ENCODE data around the gene PCDH9. TPM values are rescaled to one million over a fixed set of nuclear protein-coding genes. Genes with fewer than 3 reads are reported as not detected.

The PCDH9 gene
- total RNA-seq, 1 donor from 2014 or later: 52.7 TPM

DNA sequence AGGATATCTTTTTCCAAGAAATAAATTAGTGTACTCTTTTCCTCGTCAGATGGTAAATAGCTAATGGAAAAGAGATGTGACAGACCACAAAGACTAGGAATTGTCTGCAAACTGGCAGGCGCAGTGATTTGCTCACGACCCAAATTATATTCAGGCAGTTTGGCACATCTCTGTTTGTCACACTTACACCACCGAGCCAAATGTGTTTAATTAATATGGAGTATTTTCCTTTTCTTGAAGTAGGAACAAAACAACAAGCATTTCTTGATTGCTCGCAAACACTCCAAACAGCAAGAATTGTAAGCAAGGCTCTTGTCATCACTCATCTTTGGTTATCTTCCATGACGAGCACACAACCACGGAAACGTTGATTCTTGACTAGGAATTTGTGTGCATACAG is 884.2 kb downstream of the PCDH9 start:
- DNase-seq (ENCODE audit: low spot score): no peak

- DNase-seq (ENCODE audit: low spot score): no peak
Observed at GRCh38 chr13:66345518-66345810, 884.7 kb downstream of the PCDH9 start.

GRCh38 chr13:66344805-66345517 is 885.2 kb downstream of the PCDH9 start:
- peak; percentile 96 for DNase-seq (ENCODE audit: low spot score)

GRCh38 chr13:66343224-66343828 is 886.8 kb downstream of the PCDH9 start:
- no peak for DNase-seq (ENCODE audit: low spot score)

DNA sequence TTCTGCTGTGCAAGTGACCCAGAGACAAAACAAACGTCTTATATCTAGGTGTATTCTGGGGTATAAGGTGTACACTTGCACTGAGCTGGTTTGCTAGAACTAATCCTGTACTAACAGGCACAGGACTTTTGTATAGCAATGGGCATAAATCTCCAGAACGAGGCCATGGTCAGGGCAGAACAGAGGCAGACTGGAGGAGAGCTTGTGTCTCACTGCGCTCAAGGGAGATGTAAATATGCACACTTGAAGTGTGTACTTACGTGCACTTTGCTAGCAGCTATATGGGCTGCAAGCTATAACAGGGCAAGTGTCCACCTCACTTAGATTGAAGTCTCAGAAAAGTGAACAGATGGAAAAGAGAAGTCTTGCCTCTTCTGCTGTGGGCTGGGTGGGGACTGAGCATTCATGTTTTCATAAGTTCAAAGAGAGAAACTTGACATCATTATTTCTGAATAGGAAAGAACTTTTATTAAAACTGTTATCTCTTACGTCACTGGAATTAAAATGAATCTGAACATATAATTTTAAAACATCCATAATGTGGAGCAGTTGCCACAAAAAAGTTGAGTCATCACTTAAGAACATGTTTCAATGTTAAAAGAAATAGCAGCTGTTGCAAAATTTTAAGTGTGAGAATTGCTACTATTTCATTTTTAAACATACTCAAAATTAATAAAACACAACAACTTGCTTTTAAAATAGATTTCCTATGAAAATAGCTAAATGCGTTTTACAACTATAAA is 888.3 kb downstream of the PCDH9 start:
- no peak for DNase-seq (ENCODE audit: low spot score)

DNA sequence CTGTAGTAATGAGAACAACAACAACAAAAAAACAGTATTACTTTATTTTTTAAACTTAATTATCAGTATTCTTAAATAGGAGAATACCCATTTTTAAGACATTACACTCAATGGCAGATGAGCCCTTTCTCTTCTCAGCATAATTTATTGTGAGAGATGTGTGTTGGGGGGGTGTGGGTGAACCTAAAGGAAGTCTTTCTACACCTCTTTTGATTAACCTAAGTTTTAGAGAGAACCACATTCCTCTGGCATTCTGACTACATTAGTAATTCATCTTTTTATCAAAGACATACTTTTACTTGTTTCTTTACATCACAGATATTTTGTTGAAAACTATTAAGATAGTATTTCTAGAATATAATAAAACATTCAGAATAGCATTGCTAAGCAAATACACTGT is 890.9 kb downstream of the PCDH9 start:
- no peak for DNase-seq (ENCODE audit: low spot score)

- DNase-seq (ENCODE audit: low spot score): no peak
Observed at GRCh38 chr13:66338542-66338941, 891.6 kb downstream of the PCDH9 start.

- no peak for DNase-seq (ENCODE audit: low spot score)
Observed at GRCh38 chr13:66335626-66336025, 894.5 kb downstream of the PCDH9 start.

GRCh38 chr13:66329988-66330451 is 900.1 kb downstream of the PCDH9 start:
- DNase-seq (ENCODE audit: low spot score): no peak

DNA sequence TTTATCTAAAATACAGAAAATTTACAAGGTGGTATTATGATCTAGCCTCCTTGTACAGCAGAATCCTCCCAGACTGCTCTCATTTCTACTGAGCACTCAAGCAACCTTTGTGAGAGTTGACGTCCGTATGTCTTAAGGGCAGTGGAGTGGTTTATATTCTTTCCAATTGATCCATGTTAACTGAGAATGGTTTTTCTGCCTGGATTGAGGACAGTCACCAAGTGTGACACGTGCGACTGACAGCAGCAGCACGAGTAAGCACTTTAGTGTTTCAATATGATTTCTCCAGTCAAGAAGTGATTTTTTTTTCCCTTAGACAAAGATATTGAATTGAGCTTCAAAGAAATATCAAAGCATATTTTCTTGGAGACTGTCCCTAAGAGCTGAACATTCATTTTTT is 901.7 kb downstream of the PCDH9 start:
- DNase-seq (ENCODE audit: low spot score): no peak

DNA sequence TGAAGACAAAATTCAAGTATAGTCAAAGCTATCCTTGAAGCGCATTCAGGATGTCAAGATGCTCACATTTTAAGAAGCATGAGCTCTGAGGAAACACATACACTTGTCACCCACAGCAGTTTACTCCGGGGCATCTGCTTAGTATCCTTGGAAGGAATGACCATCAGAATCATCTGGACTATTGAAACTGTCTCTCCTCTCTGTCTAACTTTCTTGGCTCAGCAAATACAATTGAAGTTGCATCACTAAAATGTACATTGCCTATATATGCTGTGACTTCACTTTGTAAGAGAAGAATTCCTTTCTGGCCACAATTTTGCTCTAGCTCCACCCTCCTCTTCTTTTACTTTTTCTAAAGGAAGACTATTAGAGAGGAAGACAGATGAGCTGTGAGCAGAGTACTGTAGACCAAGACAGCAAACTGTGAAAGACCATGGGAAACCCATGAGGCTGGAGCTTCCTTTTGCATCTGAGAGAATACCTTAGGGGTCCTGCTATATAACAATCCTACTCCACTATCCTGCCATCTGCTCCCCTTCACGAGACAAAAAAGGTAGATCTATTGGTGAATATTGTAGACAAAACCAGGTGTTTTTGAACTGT is 906.3 kb downstream of the PCDH9 start:
- peak; percentile 35 for DNase-seq (ENCODE audit: low spot score)

DNA sequence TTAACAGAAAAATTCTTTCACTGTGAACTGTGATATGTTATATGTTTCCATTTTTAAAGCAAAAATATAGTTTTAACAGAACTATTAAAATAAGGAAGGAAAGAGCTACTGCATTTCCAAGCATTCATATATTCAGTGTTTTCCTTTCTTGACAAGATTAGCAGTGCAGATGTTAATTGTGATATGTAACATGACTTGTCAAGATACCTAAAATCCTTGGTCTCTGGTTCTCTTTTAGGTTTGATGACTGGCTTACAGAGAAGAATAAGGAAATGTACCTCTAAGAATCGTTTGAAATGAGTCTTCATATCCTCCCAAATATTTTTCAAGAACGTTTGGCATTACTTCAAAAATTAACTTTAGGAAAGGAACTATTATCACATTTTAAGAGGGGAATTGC is 907.2 kb downstream of the PCDH9 start:
- DNase-seq (ENCODE audit: low spot score): no peak

DNA sequence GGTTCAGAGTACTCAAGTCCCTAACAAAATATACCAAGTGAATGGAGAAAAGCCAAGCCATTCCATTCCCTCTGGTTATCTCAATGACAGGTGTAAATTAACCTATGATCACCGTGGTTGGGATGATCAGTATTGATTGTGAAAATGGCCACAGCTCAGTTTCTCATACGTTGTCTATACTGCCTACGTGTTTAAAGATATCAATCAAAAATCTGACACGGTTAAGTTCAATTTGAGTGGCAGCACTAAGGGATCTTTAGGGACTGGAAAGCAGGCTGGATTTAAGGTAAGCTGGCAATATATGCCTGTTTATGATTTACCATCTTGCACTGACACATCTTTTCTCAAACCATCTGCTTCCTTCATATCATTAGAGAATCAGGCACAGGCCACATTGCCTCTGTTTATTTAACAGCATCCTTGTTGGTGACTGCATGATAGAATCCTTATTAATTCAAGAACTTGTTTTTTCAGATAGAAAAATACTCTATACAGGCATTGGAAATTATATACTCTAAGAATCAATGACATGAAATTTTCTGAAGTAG is 907.9 kb downstream of the PCDH9 start:
- no peak for DNase-seq (ENCODE audit: low spot score)

DNA sequence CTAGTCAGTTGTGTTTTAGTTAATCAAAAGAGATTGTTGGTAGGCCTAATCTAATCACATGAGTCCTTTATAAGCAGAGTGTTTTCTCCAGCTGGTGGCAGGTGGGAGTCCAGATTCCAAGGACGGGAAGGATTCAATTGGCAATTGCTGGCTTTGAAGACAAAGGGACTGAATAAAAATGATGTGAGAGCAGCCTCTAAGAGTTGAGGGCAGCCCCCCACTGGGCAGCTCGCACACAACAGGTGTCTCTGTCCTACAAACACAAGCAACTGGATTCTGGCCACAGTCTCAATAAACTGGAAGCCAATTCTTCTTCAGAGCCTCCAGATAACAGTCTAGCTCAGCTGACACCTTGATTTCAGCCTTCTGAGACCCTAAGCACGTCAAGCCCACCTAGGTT is 915.2 kb downstream of the PCDH9 start:
- no peak for DNase-seq (ENCODE audit: low spot score)

- no peak for DNase-seq (ENCODE audit: low spot score)
Observed at GRCh38 chr13:66313413-66313812, 916.7 kb downstream of the PCDH9 start.

- DNase-seq (ENCODE audit: low spot score): no peak
Observed at GRCh38 chr13:66312312-66313087, 917.6 kb downstream of the PCDH9 start.

GRCh38 chr13:66305961-66306617 is 924.0 kb downstream of the PCDH9 start:
- DNase-seq (ENCODE audit: low spot score): no peak

- no peak for DNase-seq (ENCODE audit: low spot score)
Observed at GRCh38 chr13:66301482-66301881, 928.7 kb downstream of the PCDH9 start.

DNA sequence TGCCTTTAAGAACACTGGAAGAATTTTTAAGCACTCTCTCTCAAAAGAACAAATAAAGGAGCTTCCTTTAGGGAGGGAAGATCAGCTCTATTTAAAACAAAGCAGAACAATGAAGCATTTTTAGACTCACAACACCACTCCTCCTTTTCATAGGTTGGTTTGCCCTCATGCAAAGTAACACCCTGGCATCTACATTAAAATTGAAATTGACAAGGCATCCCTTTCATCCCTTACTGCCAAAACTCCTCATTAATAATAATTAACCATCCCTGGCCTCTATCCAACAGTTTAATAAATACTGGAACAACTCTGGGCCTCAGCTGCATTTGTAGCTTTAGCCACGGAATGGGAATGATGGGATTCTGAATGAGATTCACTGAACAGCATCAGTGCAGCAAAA is 929.1 kb downstream of the PCDH9 start:
- DNase-seq (ENCODE audit: low spot score): no peak

GRCh38 chr13:66296875-66297274 is 933.3 kb downstream of the PCDH9 start:
- DNase-seq (ENCODE audit: low spot score): no peak

DNA sequence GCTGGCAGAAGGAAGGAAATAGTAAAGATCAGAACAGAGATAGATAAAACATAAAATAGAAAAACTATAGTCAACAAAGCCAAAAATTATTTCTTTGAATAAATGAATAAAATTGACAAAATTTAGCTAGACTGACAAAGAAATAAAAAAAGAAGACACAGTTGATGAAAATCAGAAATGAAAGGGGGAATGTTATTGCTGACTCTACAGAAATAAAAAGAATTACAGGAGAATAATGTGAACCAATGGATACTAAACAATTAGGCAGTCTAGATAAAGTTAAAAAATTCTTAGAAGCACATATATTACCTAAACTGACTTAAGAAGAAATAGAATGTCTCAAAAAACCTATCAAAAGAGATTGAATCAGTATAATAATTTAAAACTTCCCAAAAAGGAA is 933.8 kb downstream of the PCDH9 start:
- DNase-seq (ENCODE audit: low spot score): no peak

All from umbilical cord (tissue), 2 donors.